GM18867 (cell line): Measurements from ENCODE around the gene ZBTB9.

Experiments
- ATAC-seq: cut with Tn5 transposase; IDR thresholded peaks from one replicate; pipeline ENCODE4 v1.9.1; 2021; ENCODE audit warnings: mild to moderate bottlenecking, moderate library complexity; ENCODE audit not compliant: unreplicated experiment

Gene ZBTB9, protein sequence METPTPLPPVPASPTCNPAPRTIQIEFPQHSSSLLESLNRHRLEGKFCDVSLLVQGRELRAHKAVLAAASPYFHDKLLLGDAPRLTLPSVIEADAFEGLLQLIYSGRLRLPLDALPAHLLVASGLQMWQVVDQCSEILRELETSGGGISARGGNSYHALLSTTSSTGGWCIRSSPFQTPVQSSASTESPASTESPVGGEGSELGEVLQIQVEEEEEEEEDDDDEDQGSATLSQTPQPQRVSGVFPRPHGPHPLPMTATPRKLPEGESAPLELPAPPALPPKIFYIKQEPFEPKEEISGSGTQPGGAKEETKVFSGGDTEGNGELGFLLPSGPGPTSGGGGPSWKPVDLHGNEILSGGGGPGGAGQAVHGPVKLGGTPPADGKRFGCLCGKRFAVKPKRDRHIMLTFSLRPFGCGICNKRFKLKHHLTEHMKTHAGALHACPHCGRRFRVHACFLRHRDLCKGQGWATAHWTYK

DNA sequence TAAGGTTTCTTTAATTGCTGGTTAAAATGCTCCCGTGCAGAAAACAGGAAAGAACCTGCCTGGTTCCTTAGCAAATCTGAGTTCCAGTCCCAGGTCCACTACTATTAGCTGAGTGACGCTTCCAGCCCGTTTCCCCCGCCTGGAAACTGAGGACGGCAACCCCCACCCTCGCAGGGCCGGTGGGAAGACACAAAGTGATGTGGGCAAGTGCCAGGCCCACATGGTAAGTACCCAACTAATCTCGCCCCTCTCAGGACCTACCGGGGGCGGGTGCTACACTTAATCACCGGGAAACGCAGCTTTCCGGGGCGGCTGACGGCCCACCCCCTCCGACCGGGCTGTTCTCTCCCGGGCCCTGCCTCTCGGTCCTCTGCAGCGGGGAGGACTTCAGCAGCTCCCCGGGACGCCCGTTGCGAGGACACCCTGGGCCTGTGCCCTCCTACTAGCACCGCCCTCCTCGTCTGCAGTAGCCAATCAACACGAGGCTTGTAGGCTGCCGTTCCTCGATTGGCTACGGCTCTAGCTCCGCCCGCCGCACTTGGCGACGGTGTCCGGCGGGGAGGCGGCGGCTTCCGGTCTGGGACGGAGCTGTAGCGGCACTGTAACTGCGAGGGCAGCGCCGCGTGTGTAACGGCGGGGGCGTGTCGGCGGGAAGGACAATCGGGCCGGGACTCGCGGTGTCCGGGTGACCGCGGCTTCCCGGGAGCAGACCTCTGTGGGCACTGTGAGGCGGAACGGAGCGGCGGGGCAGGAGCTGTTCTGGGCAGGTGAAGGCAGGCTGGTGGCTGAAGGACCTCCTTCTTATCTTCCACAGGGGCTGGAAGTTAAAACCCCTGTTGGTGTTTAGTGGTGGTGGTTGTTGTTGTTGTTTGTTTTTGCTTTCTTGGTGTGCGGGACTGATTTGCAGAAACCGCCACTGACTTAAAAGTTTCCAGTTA, at the start of gene ZBTB9:
Gene ZBTB9, plus strand, starts transcription at position 568 of the 938 bp plus-strand sequence. CDS start 525 bp downstream, outside the sequence.
- peak; percentile 97 for ATAC-seq

DNA sequence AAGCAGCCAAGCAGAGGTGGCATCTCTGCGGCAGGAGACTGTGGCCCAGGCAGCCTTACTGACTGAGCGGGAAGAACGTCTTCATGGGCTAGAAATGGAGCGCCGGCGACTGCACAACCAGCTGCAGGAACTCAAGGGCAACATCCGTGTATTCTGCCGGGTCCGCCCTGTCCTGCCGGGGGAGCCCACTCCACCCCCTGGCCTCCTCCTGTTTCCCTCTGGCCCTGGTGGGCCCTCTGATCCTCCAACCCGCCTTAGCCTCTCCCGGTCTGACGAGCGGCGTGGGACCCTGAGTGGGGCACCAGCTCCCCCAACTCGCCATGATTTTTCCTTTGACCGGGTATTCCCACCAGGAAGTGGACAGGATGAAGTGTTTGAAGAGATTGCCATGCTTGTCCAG, 49.5 kb upstream of the ZBTB9 start:
- ATAC-seq = no peak

DNA sequence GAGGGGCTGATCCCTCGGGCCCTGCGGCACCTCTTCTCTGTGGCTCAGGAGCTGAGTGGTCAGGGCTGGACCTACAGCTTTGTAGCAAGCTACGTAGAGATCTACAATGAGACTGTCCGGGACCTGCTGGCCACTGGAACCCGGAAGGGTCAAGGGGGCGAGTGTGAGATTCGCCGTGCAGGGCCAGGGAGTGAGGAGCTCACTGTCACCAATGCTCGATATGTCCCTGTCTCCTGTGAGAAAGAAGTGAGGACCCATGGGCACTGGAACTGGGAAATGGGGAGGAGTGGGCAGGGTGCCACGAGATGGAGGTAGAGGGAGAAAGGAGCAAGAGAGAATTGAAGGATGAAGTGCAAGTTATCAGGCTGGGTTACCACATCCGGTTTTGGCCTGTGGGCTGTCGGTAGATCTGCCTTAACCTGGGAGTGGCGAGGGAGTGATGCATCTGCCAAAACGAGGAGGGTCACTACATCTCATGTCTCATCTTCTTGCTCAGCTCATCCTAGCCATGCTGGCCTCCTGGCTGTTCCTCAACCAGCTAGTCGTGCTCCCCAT, 48.9 kb upstream of the ZBTB9 start:
- ATAC-seq = no peak

DNA sequence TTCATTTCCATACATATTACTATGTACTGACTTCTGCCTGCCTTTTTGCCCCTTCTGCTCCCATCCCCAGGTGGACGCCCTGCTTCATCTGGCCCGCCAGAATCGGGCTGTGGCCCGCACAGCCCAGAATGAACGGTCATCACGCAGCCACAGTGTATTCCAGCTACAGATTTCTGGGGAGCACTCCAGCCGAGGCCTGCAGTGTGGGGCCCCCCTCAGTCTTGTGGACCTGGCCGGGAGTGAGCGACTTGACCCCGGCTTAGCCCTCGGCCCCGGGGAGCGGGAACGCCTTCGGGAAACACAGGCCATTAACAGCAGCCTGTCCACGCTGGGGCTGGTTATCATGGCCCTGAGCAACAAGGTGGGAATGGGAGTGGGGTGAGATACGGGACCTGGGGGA, 48.2 kb upstream of the ZBTB9 start:
- no peak for ATAC-seq

DNA sequence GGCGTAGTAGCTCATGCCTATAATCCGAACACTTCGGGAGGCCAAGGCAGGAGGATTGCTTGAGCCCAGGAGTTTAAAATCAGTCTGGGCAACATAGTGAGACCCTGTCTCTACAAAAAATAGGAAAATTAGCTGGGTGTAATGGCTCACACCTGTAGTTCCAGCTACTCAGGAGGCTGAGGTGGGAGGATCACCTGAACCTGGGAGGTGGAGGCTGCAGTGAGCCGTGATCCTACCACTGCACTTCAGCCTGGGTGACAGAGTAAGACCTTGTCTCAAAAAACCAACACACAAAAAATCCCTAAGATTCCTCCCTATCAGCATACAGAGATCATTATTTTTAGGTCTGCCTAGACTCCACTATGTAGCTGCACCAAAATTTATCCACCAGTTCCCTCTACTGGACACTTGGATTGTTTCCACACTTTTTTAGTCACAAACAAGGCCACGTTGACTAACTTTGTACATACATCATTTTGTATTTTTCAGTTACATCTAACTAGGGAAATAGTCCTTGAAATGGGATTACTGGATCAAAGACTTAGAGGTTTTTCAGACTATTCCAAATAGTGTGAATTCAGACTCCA, 47.2 kb upstream of the ZBTB9 start:
- no peak for ATAC-seq

DNA sequence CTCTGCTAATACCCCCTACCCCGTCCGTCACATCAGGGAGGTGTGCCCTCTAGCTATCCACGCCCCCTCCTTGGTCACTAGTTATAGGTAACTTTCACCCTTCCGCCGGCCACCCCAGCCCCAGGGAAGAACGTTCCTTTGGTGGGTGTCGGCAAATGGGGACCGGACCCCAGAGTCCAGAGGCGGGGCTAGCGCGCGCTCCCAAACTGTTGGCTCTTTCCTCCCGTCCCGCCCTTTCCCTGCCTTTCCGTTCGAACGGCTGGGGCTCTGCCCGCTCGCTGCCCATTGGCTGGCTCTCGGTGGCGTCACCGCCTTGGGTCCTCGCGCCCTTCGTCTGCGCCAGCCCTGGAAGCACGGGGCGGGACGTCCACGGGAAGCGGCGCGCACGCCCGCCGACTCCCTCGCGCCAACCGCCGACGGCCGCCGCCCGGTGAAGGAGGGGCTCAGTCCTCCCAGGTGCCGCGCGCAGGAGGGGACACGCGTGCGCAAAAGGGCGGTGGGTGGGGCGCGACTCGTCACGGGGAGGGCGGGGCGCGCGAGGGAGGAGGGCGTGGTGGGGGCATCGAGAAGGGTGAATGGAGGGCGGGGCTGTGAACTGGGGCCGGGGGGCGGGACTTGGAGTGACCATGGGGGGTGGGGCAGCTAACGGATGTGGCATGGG, 44.2 kb upstream of the ZBTB9 start:
- ATAC-seq = peak; percentile 78

DNA sequence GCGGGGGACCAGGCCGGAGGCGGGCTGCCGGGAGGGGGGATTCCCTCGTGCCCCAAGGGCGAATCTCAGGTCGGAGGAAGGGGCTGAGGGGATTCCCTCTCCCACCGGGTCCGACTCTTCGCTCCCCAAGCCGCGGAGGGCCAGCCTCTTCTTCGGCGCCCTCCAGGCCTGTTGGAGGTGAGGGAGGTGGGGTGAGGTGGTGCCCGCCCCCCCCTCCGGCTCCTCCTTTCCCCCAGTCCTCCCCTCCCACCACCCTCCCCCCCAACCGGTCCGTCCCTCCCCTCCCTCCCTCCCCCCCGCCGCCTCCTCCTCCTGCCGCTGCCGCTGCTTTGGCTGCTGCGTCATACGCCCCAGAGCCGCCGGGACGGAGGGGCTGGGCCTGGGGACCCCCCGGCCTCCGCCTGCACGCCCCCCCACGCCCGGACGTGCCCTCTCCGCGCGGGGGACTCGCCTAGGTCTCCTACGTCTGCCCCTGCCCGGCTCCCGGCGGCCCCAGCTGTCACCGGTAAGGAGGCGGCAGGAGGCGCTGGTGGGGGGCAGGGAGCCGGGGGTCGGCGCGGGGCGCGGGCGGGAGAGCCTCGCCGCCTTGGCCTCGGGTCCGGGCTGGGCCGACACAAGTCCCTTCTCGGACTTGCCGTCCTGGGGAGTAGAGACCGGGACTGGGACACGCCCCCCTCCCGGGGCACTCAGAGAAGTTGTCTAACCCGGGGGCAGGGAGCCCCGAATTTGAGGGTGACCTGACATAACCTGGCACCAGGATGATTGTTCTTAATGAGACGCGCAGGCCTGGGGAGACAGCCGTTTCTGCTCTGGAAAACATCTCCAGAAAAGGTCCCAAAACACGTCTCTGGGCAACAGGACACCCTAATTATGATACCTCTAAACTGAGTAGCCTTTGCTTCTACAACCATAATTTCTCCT, 43.4 kb upstream of the ZBTB9 start, which contains the start of gene PHF1:
Gene PHF1, plus strand, starts transcription at position 304 of the 921 bp plus-strand sequence. CDS start 1,250 bp downstream, outside the sequence.
- peak; percentile 26 for ATAC-seq

DNA sequence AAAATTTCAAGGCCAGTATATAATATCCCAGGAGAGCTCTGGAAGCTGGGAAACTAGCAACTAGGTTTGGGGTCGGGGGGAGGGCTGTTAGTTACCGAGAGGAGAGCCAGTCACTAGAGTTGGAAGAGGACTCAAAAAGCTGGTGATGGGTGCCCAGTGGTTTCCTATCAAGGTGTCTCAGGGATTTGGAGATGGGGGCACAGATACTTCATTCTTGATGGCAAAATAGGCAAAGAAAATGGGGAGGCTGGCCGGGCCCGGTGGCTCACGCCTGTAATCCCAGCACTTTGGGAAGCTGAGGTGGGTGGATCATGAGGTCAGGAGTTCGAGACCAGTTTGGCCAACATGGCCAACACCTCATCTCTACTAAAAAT, 42.8 kb upstream of the ZBTB9 start:
- no peak for ATAC-seq

DNA sequence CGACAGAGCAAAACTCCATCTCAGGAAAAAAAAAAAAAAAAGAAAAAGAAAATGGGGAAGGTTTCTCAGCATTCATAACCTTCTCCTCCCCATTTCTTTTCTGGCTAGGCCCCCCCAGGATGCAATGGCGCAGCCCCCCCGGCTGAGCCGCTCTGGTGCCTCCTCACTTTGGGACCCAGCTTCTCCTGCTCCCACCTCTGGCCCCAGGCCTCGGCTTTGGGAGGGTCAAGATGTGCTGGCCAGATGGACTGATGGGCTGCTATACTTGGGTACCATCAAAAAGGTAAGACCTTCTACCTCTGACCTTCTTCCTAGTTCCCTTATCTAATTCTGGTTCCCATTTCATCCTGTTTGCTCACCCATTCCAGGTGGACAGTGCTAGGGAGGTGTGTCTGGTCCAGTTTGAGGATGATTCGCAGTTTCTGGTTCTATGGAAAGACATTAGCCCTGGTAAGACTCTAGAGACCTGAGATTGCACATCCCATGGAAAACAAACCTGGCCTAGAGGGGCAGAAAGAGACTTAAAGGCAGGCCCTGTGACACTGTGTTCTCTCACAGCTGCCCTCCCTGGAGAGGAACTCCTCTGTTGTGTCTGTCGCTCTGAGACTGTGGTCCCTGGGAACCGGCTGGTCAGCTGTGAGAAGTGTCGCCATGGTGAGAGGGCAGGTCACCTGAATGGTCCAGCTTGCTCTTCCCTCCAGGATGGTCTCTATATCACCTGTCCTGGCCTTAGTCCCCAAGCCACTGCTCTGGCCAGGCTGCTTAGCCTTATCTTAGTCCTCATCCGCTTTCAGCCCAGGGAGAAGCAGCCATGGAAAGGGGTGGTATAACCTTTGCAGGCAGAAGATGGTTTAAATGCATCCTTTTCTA, 42.0 kb upstream of the ZBTB9 start:
- no peak for ATAC-seq

DNA sequence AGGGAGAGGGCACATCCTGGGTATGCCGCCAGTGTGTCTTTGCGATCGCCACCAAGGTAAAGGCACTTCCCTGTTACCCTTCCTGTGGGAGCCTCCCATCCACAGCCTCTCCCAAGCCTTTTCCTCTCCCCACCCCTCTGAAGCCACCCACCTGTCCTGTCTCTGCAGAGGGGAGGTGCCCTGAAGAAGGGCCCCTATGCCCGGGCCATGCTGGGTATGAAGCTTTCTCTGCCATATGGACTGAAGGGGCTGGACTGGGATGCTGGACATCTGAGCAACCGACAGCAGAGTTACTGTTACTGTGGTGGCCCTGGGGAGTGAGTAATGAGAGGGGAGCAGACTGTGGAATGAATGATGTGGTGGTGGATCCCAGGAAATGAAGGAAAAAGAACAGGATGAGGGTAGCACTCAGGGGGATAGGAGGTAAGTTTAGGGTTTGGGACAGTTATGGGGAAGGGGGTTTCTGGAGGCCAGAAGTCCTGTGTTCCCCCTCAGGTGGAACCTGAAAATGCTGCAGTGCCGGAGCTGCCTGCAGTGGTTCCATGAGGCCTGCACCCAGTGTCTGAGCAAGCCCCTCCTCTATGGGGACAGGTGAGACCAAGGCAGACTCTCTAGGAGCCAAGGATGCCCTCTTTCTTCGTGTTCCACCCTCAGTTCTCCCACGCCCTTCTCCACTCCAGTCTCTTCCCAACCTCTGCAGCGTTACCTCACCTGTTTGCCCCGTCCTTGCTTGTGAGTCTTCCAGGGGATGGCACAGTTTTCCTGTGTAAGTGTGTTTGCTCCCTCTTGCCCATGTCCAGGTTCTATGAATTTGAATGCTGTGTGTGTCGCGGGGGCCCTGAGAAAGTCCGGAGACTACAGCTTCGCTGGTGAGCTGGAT, 40.9 kb upstream of the ZBTB9 start:
- ATAC-seq = no peak

DNA sequence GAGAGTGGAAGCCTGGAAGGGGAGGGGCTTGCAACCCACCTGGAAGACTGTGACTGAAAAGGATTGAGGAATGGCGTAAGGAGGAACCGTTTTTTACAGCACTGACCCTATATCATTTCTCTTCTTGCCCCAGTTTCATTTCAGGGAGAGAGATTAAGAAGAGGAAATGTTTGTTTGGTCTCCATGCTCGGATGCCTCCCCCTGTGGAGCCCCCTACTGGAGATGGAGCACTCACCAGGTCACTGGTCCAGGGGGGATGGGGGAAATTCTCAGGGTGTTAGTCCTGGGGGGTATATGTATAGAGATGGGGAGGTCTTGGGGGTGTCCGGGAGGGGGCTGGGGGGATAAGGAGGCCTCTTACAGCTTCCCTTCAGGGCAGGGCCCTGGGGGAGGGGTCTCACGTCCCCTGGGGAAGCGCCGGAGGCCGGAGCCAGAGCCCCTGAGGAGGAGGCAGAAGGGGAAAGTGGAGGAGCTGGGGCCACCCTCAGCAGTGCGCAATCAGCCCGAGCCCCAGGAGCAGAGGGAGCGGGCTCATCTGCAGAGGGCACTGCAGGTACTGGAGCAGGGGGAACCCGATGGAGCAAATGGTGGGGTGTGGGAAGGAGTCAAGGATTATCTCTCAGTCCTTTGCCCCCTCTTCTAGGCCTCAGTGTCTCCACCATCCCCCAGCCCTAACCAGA, 39.6 kb upstream of the ZBTB9 start:
- no peak for ATAC-seq

DNA sequence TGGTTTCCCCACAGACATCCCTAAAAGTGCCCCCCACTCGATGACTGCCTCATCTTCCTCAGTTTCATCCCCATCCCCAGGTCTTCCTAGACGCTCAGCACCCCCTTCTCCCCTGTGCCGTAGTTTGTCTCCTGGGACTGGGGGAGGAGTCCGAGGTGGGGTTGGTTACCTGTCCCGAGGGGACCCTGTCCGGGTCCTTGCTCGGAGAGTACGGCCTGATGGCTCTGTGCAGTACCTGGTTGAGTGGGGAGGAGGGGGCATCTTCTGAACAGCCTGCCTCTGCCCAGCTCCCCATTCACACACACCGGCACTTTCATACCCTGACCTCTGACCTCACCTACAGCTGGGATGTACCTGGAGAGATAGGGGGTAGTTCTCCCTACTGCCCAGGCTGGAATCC, 38.5 kb upstream of the ZBTB9 start:
- no peak for ATAC-seq

DNA sequence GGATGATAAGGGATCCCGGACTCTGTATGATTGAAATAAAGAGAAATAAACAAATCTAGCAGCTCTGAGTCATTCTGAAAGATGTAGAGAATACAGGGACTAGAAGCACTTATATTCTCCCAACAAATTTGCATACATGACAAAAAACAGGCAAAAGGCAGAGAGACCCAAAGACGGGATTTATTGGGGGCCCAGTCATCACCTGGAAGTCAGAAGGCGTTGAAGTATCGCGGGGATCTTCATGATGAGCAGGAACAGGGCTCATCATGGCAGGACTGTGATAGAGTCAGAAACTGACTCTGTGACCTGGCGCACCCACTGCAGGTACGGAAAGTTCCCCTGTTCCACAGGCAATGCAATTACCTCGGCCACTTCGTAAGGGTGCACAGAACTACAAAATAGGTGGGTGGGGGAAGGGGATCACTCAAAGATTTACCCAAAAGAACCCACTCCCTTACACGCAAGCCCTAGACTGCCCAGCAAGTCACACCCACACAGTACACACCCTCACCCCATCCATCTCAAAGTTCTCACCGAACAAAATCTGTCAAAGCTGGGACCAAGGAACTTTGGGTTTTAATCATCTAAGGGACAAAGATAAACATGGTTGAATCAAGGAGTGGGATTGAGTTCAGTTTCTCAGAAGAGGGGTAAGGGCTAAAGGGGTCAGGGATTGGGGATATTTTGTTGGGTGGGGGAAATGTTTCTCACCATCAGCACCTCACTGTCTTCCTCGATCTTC, 37.8 kb upstream of the ZBTB9 start:
- ATAC-seq = no peak

DNA sequence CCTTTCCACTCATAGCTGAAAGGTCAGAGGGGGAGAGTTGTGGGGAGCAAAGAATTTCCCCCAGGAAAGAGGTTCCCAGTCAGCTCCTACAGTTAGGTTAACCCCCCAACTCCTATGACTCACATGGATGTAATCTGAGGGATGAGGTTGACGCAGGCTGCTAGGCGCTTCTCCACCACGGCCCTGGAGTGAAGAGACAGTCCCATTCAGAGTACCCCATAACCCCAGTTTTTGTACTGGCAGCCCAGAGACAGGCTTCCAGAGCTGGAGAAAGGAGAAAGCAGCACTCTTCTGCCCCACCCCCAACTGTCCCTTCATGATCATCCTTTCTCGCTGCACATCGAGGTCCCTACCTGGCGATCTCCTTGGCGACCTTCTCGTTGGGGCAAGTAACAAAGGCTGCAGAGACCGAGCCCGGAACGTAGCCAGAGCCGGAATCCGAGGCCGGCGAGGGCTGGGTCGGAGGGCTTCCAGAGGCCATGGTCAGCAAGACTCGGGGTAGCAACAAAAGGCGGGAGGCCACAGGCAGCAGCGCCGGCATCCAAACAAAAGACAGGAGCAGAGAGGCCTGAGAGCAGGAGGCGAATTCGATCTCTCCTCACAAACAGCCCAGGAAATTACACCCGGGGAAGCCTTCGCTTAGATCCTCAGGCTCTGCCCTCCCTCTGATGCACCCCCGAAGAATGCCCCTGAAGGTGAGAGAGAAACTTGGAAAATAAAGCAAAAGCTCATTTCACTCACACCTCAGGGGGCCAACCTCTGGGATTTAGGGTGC, 37.1 kb upstream of the ZBTB9 start:
- ATAC-seq = no peak

DNA sequence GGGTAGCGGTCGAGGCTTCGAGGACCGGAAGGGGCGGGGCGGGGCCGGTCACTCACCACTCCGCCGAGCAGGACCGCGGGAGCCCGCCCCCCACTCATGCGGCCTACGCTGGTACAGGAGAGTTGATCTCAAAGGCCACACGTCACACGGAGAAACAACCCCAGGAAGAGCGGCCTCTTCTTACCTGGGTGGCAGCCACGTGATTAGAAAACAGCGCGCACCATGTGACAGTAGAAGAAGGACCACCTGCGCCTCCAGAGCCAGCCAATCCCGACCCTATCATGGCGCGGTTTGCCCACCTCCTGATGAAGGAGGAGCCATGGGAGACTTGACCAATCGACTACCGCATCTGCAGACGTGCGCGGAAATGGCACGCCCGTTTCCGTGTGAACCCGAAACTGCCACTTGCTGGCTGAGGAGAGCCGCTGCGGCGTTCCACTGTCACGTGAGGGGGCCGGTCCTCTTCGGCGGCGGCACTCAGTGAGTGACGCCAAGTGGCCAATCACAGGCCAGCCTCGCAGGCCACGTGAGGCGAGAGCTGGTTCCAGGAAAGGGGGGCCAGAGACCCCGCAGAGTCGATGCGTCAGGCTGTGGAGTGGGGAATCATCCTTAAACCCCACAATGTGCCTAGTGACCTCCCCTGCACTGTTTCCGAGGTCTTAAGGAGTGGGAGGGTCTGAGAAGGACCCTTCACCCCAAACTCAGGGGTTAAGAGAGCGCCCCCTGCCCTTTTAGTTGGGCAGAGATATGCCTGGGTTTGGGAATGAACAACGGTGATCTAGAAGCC, 36.3 kb upstream of the ZBTB9 start, which contains the start of gene CUTA:
Gene CUTA, minus strand, starts transcription at position 205 of the 787 bp plus-strand sequence. Its CDS starts 107 bp downstream, at position 98.
- peak; percentile 84 for ATAC-seq
